HCT116 (cell line): ENCODE results near the gene PRSS27. TPM values are rescaled to one million over a fixed set of nuclear protein-coding genes. Genes with fewer than 3 reads are reported as not detected.

Experiments used
- ATAC-seq: fragments of 200-7000 bp; cut with Tn5 transposase; 2 replicates; pipeline ENCODE4 v1.9.1; 2020; ENCODE audit warnings: mild to moderate bottlenecking, moderate library complexity
- BruUV-seq: library from RNA; stranded (reverse); fragments of 400-500 nt; replicated peaks from 2 replicates; lab custom pipeline; 2021; lab: Mats Ljungman, UMichigan
- CTCF ChIA-PET: fragments of 300-600 bp; sonication (Branson Sonifier 250); formaldehyde crosslinking; loops from one replicate; lab custom pipeline; 2021; ENCODE audit warnings: antibody characterized with exemption; lab: Charles Lee
- POLR2A ChIA-PET: fragments of 300-600, 350-600 bp; sonication (Branson Sonifier 250); formaldehyde crosslinking; loops from one replicate; lab custom pipeline; 2021; ENCODE audit warnings: antibody characterized with exemption; lab: Charles Lee
- RAD21 ChIA-PET, 2 experiments: fragments of 300-600 bp; sonication (Branson Sonifier 250); formaldehyde crosslinking; loops; one replicate each; lab custom pipeline; 2023; ENCODE audit warnings: low total read pairs in 2 of 2; ENCODE audit not compliant: uncharacterized antibody in 2 of 2, unreplicated experiment in 2 of 2, low non-redundant PET in 1 of 2; lab: Charles Lee
- DNase-seq: peaks from one replicate; pipeline ENCODE4 v3.0.0-alpha.2; 2010; ENCODE audit warnings: low read depth, low spot score
- H2AFZ ChIP-seq: fragments of 200-600 bp; shearing (Covaris generic), sonication (generic); 2 replicates; pipeline ENCODE4 v1.6.1; 2017; ENCODE audit warnings: low read depth, mixed run types, mixed read lengths, antibody characterized with exemption, low read length; ENCODE audit not compliant: poor library complexity, severe bottlenecking
- H3K27ac ChIP-seq: 2 replicates; pipeline ENCODE4 v1.5.1; 2012; ENCODE audit warnings: low read depth, low read length
- H3K27me3 ChIP-seq: fragments of 200-600 bp; sonication (generic); 2 replicates; pipeline ENCODE4 v1.6.1; 2016; ENCODE audit warnings: mixed run types, low read length, mixed read lengths; ENCODE audit not compliant: insufficient read depth
- H3K36me3 ChIP-seq, 2 experiments: fragments of 200-500 bp in 1 of 2; fragments of 200-600 bp in 1 of 2; sonication (Bioruptor generic) in 1 of 2; sonication (generic) in 1 of 2; 2 replicates each; pipeline versions ENCODE4 v1.5.1 to v1.6.1; 2014 to 2016; ENCODE audit warnings: low read length in 2 of 2, inconsistent platforms in 1 of 2, mixed read lengths in 1 of 2, mixed run types in 1 of 2; ENCODE audit not compliant: insufficient read depth in 2 of 2, control insufficient read depth in 1 of 2
- H3K4me1 ChIP-seq, 2 experiments: fragments of 200-600 bp in 1 of 2; sonication (generic) in 1 of 2; 2 replicates each; pipeline versions ENCODE4 v1.5.1 to v1.6.1; 2012 to 2017; ENCODE audit warnings: low read length in 2 of 2, inconsistent platforms in 1 of 2, mild to moderate bottlenecking in 1 of 2, mixed read lengths in 1 of 2, mixed run types in 1 of 2, moderate library complexity in 1 of 2; ENCODE audit not compliant: insufficient read depth in 2 of 2, control insufficient read depth in 1 of 2
- H3K4me2 ChIP-seq: fragments of 200-600 bp; sonication (generic); 2 replicates; pipeline ENCODE4 v1.6.1; 2017; ENCODE audit warnings: mixed run types, low read length, mixed read lengths
- H3K4me3 ChIP-seq, 2 experiments: fragments of 200-600 bp in 1 of 2; sonication (generic) in 1 of 2; replicated peaks in 1 of 2; 2 replicates each; pipeline ENCODE4 v1.5.1; 2011 to 2016; ENCODE audit warnings: low read length in 2 of 2, control low read depth in 1 of 2, low read depth in 1 of 2, mild to moderate bottlenecking in 1 of 2, mixed read lengths in 1 of 2, mixed run types in 1 of 2
- H3K79me2 ChIP-seq: fragments of 200-600 bp; sonication (generic); 2 replicates; pipeline ENCODE4 v1.6.1; 2017; ENCODE audit warnings: mild to moderate bottlenecking, mixed run types, low read length, moderate library complexity, mixed read lengths; ENCODE audit not compliant: insufficient read depth
- H3K9ac ChIP-seq: fragments of 200-600 bp; sonication (generic); 2 replicates; pipeline ENCODE4 v1.6.1; 2016; ENCODE audit warnings: low read length, mixed read lengths
- H3K9me2 ChIP-seq: fragments of 200-600 bp; sonication (generic), shearing (Covaris generic); 2 replicates; pipeline ENCODE4 v1.6.1; 2017; ENCODE audit warnings: mixed run types, mild to moderate bottlenecking, moderate library complexity; ENCODE audit not compliant: insufficient read depth
- H3K9me3 ChIP-seq, 2 experiments: fragments of 200-500 bp in 1 of 2; fragments of 200-600 bp in 1 of 2; sonication (Bioruptor generic) in 1 of 2; sonication (generic) in 1 of 2; 2 replicates each; pipeline ENCODE4 v1.6.1; 2014 to 2017; ENCODE audit warnings: low read length in 2 of 2, mixed read lengths in 2 of 2, inconsistent platforms in 1 of 2, low read depth in 1 of 2, mild to moderate bottlenecking in 1 of 2, mixed run types in 1 of 2, moderate library complexity in 1 of 2; ENCODE audit not compliant: control insufficient read depth in 1 of 2, insufficient read depth in 1 of 2
- H4K20me1 ChIP-seq: fragments of 200-600 bp; sonication (generic), shearing (Covaris generic); 2 replicates; pipeline ENCODE4 v1.6.1; 2017; ENCODE audit warnings: mixed run types, mild to moderate bottlenecking, moderate library complexity; ENCODE audit not compliant: insufficient read depth
- CTCF ChIP-seq, 3 experiments: fragments of 200-600 bp in 1 of 3; sonication (generic) in 1 of 3; IDR thresholded peaks in 2 of 3; conservative IDR thresholded peaks in 1 of 3; 2 replicates each; pipeline ENCODE4 v1.5.1; 2012 to 2017; ENCODE audit warnings: low read depth in 2 of 3, low read length in 2 of 3, antibody characterized with exemption in 1 of 3, borderline replicate concordance in 1 of 3, control low read depth in 1 of 3, mild to moderate bottlenecking in 1 of 3, mixed read lengths in 1 of 3, mixed run types in 1 of 3, moderate library complexity in 1 of 3; ENCODE audit not compliant: insufficient read depth in 1 of 3
- EZH2phosphoT487 ChIP-seq: fragments of 200-600 bp; IDR thresholded peaks from 2 replicates; pipeline ENCODE4 v1.6.1; 2018; ENCODE audit warnings: antibody characterized with exemption, borderline replicate concordance
- POLR2A ChIP-seq: IDR thresholded peaks from 2 replicates; pipeline ENCODE4 v1.7.0; 2011; ENCODE audit warnings: borderline replicate concordance; ENCODE audit not compliant: insufficient read depth, insufficient read length; ENCODE audit errors: extremely low read depth
- SP1 ChIP-seq: IDR thresholded peaks from 2 replicates; pipeline ENCODE4 v1.6.1; 2012; ENCODE audit warnings: low read depth
- YY1 ChIP-seq: IDR thresholded peaks from 2 replicates; pipeline ENCODE4 v1.6.1; 2011; ENCODE audit warnings: low read length, low read depth, moderate library complexity, mild to moderate bottlenecking; ENCODE audit not compliant: insufficient replicate concordance; ENCODE audit errors: extremely low read depth
- ZNF274 ChIP-seq: fragments of 200-500 bp; sonication (Bioruptor generic); IDR thresholded peaks from 2 replicates; pipeline ENCODE4 v1.6.1; 2014; ENCODE audit warnings: mild to moderate bottlenecking, low read depth, low read length, inconsistent platforms
- intact Hi-C: fragments of 100-400 bp; cut with micrococcal nuclease; formaldehyde crosslinking; loops from 2 replicates; pipeline ENCODE4 v1.10.0; 2022
- total RNA-seq: library from RNA; stranded (reverse); gene quantifications from one replicate; pipeline ENCODE4 v1.2.1, GENCODE V29; 2021; ENCODE audit not compliant: unreplicated experiment

Gene PRSS27
- total RNA-seq, 1 experiment from 2014 or later: 3.3 TPM

- Histone ChIP-seq H3K9me3 (no peaks in the 10 kb centered on the region), H3K27ac (no peak overlapping the region), H3K36me3 (no peaks in the 10 kb centered on the region), H3K9me2 (no peaks in the 10 kb centered on the region), H3K4me1 (peaks cover 4 to 13% of the 10 kb centered on the region in 2 experiments), H3K4me3 (no peak overlapping the region), H2AFZ (no peak overlapping the region), H3K4me2 (no peak overlapping the region), H4K20me1 (no peaks in the 10 kb centered on the region), H3K79me2 (no peaks in the 10 kb centered on the region), H3K9ac (no peak overlapping the region), H3K27me3 (no peaks in the 10 kb centered on the region)
- no peak for ATAC-seq
- no TSS peak for BruUV-seq
- ChIA-PET RAD21 (no interaction called here), CTCF (no interaction called here), POLR2A (no interaction called here)
- intact Hi-C loops: no loop called here
- TF ChIP-seq EZH2phosphoT487 (no peak), ZNF274 (no peak), SP1 (no peak), POLR2A (no peak), YY1 (no peak)
- DNase-seq: no peak
Observed at GRCh38 chr16:2715064-2715463, 5.0 kb downstream of the PRSS27 start.

GRCh38 chr16:2713985-2714774 is 5.8 kb downstream of the PRSS27 start:
- intact Hi-C loops: no loop called here
- no peak for ATAC-seq
- H3K4me1 ChIP-seq: peaks cover 0 to 4% of the 10 kb centered on the region in 2 experiments; a peak in 1 of 4 replicates
- no peak for DNase-seq
- H3K4me2 ChIP-seq: no peak overlapping the region
- no peak overlapping the region for H3K9ac ChIP-seq
- no TSS peak for BruUV-seq
- no peaks in the 10 kb centered on the region for H3K36me3 ChIP-seq
- CTCF ChIA-PET: no interaction called here
- no peak overlapping the region for H2AFZ ChIP-seq
- no peak overlapping the region for H3K27ac ChIP-seq
- H3K9me3 ChIP-seq: no peaks in the 10 kb centered on the region
- POLR2A ChIA-PET: no interaction called here
- H4K20me1 ChIP-seq: no peaks in the 10 kb centered on the region
- no peaks in the 10 kb centered on the region for H3K9me2 ChIP-seq
- no peaks in the 10 kb centered on the region for H3K79me2 ChIP-seq
- no peak for TF ChIP-seq CTCF (IDR thresholded peaks at IDR 0.05 in 2 of 3, conservative IDR thresholded peaks at IDR 0.05 in 1 of 3; ENCODE audit: borderline replicate concordance in 1 of 3, insufficient read depth in 1 of 3, low read depth in 2 of 3, low read length in 2 of 3)
- RAD21 ChIA-PET: no interaction called here
- no peaks in the 10 kb centered on the region for H3K27me3 ChIP-seq
- H3K4me3 ChIP-seq: no peak overlapping the region
